ENCODE results near the gene APOD. TPM values are rescaled to one million over a fixed set of nuclear protein-coding genes. Genes with fewer than 3 reads are reported as not detected.

Gene APOD
- total and polyA plus RNA-seq, 2 of the 8 experiments (the other 6 are each of a cell fraction or from before 2014, with no cell fraction given) = not detected

GRCh38 chr3:195591852-195592251 lies 8.1 kb upstream of the APOD start (continued):
- no peak for TF ChIP-seq CHD7 (IDR thresholded peaks at IDR 0.05; ENCODE audit: insufficient replicate concordance, low read length)
- TF ChIP-seq ATF3 (IDR thresholded peaks at IDR 0.05; ENCODE audit: insufficient read depth, low read depth, low read length) = no peak
- TF ChIP-seq CBX5 (IDR thresholded peaks at IDR 0.05; ENCODE audit: low read depth, low read length) = no peak
- no peak for TF ChIP-seq CTBP2 (IDR thresholded peaks at IDR 0.05; ENCODE audit: borderline replicate concordance, insufficient read depth, insufficient read length, low read length)
- TF ChIP-seq BCL11A (IDR thresholded peaks at IDR 0.05; ENCODE audit: low read depth in 2 of 2, low read length in 2 of 2) = no peak
